ENCODE results near the gene CTDSPL.
A peak's percentile ranks its signal among the peaks of the same experiment; 100 is the strongest.

CTDSPL gene

DNA sequence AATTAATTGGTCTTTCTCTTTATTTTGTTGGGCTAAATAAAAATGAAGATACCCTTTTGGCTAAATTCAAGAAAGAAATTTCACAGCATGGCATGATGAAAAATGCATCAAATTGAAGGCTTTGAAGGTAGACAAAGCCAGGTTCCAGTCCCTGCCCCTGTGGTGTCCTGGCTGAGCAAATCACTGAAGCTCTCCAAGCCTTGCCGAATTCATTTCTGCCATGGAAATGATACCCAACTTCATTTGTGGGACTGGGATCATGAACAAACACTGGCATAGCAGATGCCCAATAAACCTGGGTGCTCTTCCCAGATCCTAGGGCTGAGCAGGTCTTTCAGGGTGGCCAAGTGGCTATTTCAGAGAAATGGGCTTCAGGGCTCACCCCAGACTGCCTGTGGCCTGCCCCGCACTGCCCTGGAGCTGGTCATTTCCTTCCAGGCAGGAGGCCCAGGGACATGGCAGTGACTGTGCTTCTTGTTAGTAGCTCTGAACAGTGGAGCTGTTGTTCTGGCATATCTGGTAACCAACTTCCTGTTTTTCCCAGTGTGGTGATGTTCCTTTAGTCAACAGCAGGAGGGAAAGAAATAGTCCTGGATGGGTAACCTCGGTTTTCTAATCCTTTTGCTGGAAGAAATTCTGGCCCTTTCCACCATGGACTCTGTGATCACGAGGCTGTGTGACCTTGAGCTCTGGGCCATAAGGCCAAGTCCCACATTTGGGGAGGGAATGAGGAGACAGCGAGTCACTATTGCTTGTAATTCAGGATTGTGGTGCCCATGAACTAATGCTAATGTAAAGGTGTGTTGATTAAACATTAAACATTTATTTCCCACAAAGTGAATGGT, 47.6 kb downstream of the CTDSPL start:
- Histone ChIP-seq H3K4me3 (ENCODE audit: low read depth, low read length) (no peak overlapping the region), H3K9me3 (ENCODE audit: control insufficient read depth, insufficient read depth, low read depth, low read length) (no peaks in the 10 kb centered on the region), H3K4me1 (ENCODE audit: control insufficient read depth, insufficient read depth, low read length) (no peaks in the 10 kb centered on the region), H3K27ac (ENCODE audit: extremely low read depth, low read depth, low read length) (no peak overlapping the region), H3K36me3 (ENCODE audit: control insufficient read depth in 2 of 2, insufficient read depth in 1 of 2, low read length in 2 of 2) (no peaks in the 10 kb centered on the region)
- ChIA-PET CTCF (interaction anchor here (0.5 to 0.9 kb wide), 2 partner anchors 15 to 1159 kb away, joined by 3 to 4 read pairs; no protein-coding TSS in a partner anchor), POLR2A (no interaction called here)
- TF ChIP-seq ZNF624 (tag by site-specific recombination; IDR thresholded peaks at IDR 0.05), result no peak
- TF ChIP-seq ZNF184 (tag by site-specific recombination; IDR thresholded peaks at IDR 0.05), result no peak
- peak; percentile 27 for TF ChIP-seq SETDB1 (IDR thresholded peaks at IDR 0.05; ENCODE audit: insufficient read length, low read length)

DNA sequence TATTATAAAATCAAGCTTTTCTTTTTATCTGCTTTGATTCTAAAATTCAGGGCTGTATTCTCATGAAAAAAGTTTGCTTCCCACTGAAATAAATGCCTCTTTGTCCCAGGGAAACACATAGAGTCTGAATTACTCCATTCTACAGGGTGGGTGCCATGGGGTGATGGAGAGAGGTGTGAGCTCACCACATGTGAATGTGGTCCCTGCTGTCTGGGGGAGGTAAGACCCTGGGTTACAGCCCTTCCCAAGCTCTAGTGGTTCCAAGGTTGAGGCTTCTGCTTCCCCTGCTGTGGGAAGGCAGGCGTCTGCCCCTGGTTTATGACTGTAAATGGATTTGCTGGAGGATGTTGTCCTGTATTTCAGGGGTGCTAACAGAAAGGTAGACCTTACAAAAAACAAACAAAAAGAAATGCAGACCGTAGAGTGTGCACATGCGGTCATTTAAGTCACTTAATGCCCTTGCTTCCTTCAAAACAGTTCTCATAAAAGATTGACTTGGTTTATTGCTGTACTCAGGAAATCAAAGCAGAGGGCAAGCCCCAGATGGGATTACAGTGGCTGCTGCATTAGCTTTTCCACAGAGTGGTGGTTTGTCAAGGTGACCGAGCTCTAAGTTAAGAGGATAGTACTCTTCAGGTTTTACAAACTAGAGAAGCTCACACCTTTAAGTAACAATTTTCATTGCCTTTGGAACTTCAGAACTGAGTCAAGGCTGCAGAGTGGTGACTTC, 49.2 kb downstream of the CTDSPL start:
- no peak for TF ChIP-seq SALL2 (tag by site-specific recombination; IDR thresholded peaks at IDR 0.05; ENCODE audit: borderline replicate concordance)
- TF ChIP-seq ZIC2 (tag by site-specific recombination; IDR thresholded peaks at IDR 0.05), result peak; percentile 39; the same call in 1 of the 2 replicates
- TF ChIP-seq GLIS1 (tag by site-specific recombination; IDR thresholded peaks at IDR 0.05), result 0 out of 2 replicates have a peak, but pooled peaks have one; percentile 14
- Histone ChIP-seq H3K4me1 (ENCODE audit: control insufficient read depth, insufficient read depth, low read length) (no peaks in the 10 kb centered on the region), H3K9me3 (ENCODE audit: control insufficient read depth, insufficient read depth, low read depth, low read length) (no peaks in the 10 kb centered on the region), H3K36me3 (ENCODE audit: control insufficient read depth in 2 of 2, insufficient read depth in 1 of 2, low read length in 2 of 2) (no peaks in the 10 kb centered on the region), H3K27ac (ENCODE audit: extremely low read depth, low read depth, low read length) (no peak overlapping the region), H3K4me3 (ENCODE audit: low read depth, low read length) (no peak overlapping the region)
- POLR2A ChIA-PET, result no interaction called here
- CTCF ChIA-PET, result interaction anchor here (0.8 to 1.8 kb wide), 3 partner anchors 9 to 13 kb away, joined by 4 to 5 read pairs (median 5); no protein-coding TSS in a partner anchor

DNA sequence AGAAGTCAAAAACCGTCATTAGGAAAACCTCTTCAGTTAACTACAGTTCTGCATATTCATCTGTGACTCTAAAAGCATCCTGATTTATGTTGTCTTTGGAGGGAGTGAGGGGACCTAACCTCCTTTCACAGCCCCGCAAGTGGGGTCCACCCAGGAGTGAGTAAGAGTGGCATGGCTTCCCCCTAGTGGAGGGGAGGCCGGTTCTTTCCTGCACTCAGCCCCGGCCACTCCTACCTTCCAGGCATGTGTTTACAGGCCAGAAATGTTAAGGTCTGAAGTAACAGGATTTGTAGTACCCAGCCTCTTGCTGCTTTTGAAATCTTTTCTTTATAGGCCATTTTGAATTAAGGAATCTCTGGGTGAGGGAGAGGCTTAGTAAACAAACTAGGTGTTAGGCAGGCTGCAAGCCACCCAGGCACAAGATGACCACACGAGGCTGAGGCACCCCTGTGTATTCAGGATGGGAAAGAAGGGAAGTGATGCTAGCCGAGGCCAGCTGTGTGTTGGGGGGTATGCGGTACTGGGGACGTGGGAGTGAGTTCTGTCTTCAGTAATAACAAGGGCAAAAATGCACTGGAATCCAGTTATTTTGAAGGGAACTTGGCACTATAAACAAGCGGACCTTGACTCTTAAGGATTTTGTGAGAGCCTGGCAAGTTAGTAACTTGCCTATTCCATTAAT, 50.5 kb downstream of the CTDSPL start:
- Histone ChIP-seq H3K36me3 (ENCODE audit: control insufficient read depth in 2 of 2, insufficient read depth in 1 of 2, low read length in 2 of 2) (no peaks in the 10 kb centered on the region), H3K4me1 (ENCODE audit: control insufficient read depth, insufficient read depth, low read length) (no peaks in the 10 kb centered on the region), H3K27ac (ENCODE audit: extremely low read depth, low read depth, low read length) (no peak overlapping the region), H3K4me3 (ENCODE audit: low read depth, low read length) (no peak overlapping the region), H3K9me3 (ENCODE audit: control insufficient read depth, insufficient read depth, low read depth, low read length) (no peaks in the 10 kb centered on the region)
- TF ChIP-seq ZNF658 (tag by site-specific recombination; IDR thresholded peaks at IDR 0.05), result no peak
- TF ChIP-seq ZFP69B (tag by site-specific recombination; IDR thresholded peaks at IDR 0.05), result no peak
- TF ChIP-seq ZNF426 (tag by site-specific recombination; IDR thresholded peaks at IDR 0.05), result no peak
- TF ChIP-seq ZNF274 (IDR thresholded peaks at IDR 0.05; ENCODE audit: low read length), result no peak
- TF ChIP-seq ZNF274 (tag by site-specific recombination; IDR thresholded peaks at IDR 0.05; ENCODE audit: borderline replicate concordance), result no peak
- TF ChIP-seq, protein P1, sequence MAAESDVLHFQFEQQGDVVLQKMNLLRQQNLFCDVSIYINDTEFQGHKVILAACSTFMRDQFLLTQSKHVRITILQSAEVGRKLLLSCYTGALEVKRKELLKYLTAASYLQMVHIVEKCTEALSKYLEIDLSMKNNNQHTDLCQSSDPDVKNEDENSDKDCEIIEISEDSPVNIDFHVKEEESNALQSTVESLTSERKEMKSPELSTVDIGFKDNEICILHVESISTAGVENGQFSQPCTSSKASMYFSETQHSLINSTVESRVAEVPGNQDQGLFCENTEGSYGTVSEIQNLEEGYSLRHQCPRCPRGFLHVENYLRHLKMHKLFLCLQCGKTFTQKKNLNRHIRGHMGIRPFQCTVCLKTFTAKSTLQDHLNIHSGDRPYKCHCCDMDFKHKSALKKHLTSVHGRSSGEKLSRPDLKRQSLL (tag by site-specific recombination; IDR thresholded peaks at IDR 0.05), result no peak
- no peak for TF ChIP-seq ZBTB48 (tag by site-specific recombination; IDR thresholded peaks at IDR 0.05)
- TF ChIP-seq HOXC10 (CRISPR knock-in tag; IDR thresholded peaks at IDR 0.05), result no peak
- TF ChIP-seq SALL2 (tag by site-specific recombination; IDR thresholded peaks at IDR 0.05; ENCODE audit: borderline replicate concordance), result no peak
- no peak for TF ChIP-seq ZNF404 (tag by site-specific recombination; IDR thresholded peaks at IDR 0.05)
- no peak for TF ChIP-seq ZSCAN23 (tag by site-specific recombination; IDR thresholded peaks at IDR 0.05)
- TF ChIP-seq ZNF76 (tag by site-specific recombination; IDR thresholded peaks at IDR 0.05; ENCODE audit: borderline replicate concordance, low read depth), result no peak
- no peak for TF ChIP-seq OSR2 (tag by site-specific recombination; IDR thresholded peaks at IDR 0.05)
- TF ChIP-seq ZNF560 (tag by site-specific recombination; IDR thresholded peaks at IDR 0.05; ENCODE audit: borderline replicate concordance), result no peak
- no peak for TF ChIP-seq YY1 (tag by site-specific recombination; IDR thresholded peaks at IDR 0.05)
- no peak for TF ChIP-seq ZNF670 (tag by site-specific recombination; IDR thresholded peaks at IDR 0.05; ENCODE audit: low read depth)
- TF ChIP-seq, protein P2, sequence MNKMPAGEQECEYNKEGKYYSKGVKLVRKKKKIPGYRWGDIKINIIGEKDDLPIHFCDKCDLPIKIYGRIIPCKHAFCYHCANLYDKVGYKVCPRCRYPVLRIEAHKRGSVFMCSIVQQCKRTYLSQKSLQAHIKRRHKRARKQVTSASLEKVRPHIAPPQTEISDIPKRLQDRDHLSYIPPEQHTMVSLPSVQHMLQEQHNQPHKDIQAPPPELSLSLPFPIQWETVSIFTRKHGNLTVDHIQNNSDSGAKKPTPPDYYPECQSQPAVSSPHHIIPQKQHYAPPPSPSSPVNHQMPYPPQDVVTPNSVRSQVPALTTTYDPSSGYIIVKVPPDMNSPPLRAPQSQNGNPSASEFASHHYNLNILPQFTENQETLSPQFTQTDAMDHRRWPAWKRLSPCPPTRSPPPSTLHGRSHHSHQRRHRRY (tag by site-specific recombination; IDR thresholded peaks at IDR 0.05), result no peak
- TF ChIP-seq GLIS2 (tag by site-specific recombination; IDR thresholded peaks at IDR 0.05), result no peak
- no peak for TF ChIP-seq KLF9 (tag by site-specific recombination; IDR thresholded peaks at IDR 0.05; ENCODE audit: low read depth)
- TF ChIP-seq ZNF266 (tag by site-specific recombination; IDR thresholded peaks at IDR 0.05; ENCODE audit: low read depth), result no peak
- CTCF ChIA-PET, result no interaction called here
- POLR2A ChIA-PET, result no interaction called here
